K562 (cell line): Measurements from ENCODE around the gene EPB41L4B. TPM values are rescaled to one million over a fixed set of nuclear protein-coding genes. Genes with fewer than 3 reads are reported as not detected.

Experiments used
- CBX3 ChIP-seq, 2 experiments: IDR thresholded peaks; 1 replicate in 1 of 2; 2 replicates in 1 of 2; pipeline ENCODE4 v1.6.1; 2012; ENCODE audit warnings: inconsistent platforms in 2 of 2, low read length in 2 of 2, borderline replicate concordance in 1 of 2, control low read depth in 1 of 2
- CCNT2 ChIP-seq: IDR thresholded peaks from 2 replicates; pipeline ENCODE4 v1.6.1; 2011; ENCODE audit warnings: borderline replicate concordance, low read depth, mild to moderate bottlenecking, moderate library complexity, mixed read lengths, low read length; ENCODE audit not compliant: insufficient read length; ENCODE audit errors: extremely low read depth
- DPF2 ChIP-seq: fragments of 450-650 bp; IDR thresholded peaks from 2 replicates; pipeline ENCODE4 v1.6.1; 2016
- EP400 ChIP-seq: fragments of 450-650 bp; IDR thresholded peaks from 2 replicates; pipeline ENCODE4 v1.6.1; 2017; ENCODE audit warnings: antibody characterized with exemption, mild to moderate bottlenecking, moderate library complexity
- FOXM1 ChIP-seq, 2 experiments: fragments of 450-650 bp in 1 of 2; sonication (generic) in 1 of 2; formaldehyde crosslinking in 1 of 2; IDR thresholded peaks; 2 replicates each; pipeline versions ENCODE4 v1.6.1 to v1.9.0; 2017 to 2022; ENCODE audit warnings: low read depth in 2 of 2, mild to moderate bottlenecking in 2 of 2, missing genetic modification reagents in 1 of 2, moderate library complexity in 1 of 2
- HDAC1 ChIP-seq, 2 experiments: fragments of 450-650 bp; IDR thresholded peaks; 2 replicates each; pipeline ENCODE4 v1.6.1; 2016 to 2017; ENCODE audit warnings: inconsistent platforms in 1 of 2, mild to moderate bottlenecking in 1 of 2, moderate library complexity in 1 of 2
- LCOR ChIP-seq: sonication (generic); formaldehyde crosslinking; IDR thresholded peaks from 2 replicates; pipeline ENCODE4 v1.8.0; 2022; ENCODE audit warnings: mild to moderate bottlenecking, missing genetic modification reagents
- MTA2 ChIP-seq: fragments of 450-650 bp; IDR thresholded peaks from 2 replicates; pipeline ENCODE4 v1.6.1; 2016; ENCODE audit warnings: low read depth
- NBN ChIP-seq: fragments of 450-650 bp; IDR thresholded peaks from 2 replicates; pipeline ENCODE4 v1.6.1; 2016; ENCODE audit warnings: low read depth, mild to moderate bottlenecking
- NFE2 ChIP-seq: IDR thresholded peaks from 2 replicates; pipeline ENCODE4 v1.6.1; 2014; ENCODE audit warnings: antibody characterized with exemption, low read depth
- POLR2A ChIP-seq: fragments of 450-650 bp; conservative IDR thresholded peaks from 2 replicates; pipeline ENCODE4 v1.6.1; 2016
- SP2 ChIP-seq: IDR thresholded peaks from 2 replicates; pipeline ENCODE4 v1.6.1; 2011; ENCODE audit warnings: mild to moderate bottlenecking, low read depth, low read length, moderate library complexity; ENCODE audit not compliant: poor library complexity, severe bottlenecking; ENCODE audit errors: extremely low read depth
- STAT5A ChIP-seq: IDR thresholded peaks from 2 replicates; pipeline ENCODE4 v1.6.1; 2012; ENCODE audit warnings: low read length, inconsistent platforms, borderline replicate concordance
- TBL1XR1 ChIP-seq, 2 experiments: IDR thresholded peaks; 2 replicates each; pipeline ENCODE4 v1.6.1; 2012; ENCODE audit warnings: improper control_type of control experiment in 2 of 2, low read length in 2 of 2, mild to moderate bottlenecking in 1 of 2
- ZBTB17 ChIP-seq: fragments of 450-650 bp; formaldehyde crosslinking; IDR thresholded peaks from 2 replicates; pipeline ENCODE4 v1.4.0; 2020; ENCODE audit warnings: mild to moderate bottlenecking
- ZNF780A ChIP-seq: fragments of 250-450 bp; sonication (Bioruptor Pico); IDR thresholded peaks from 2 replicates; pipeline ENCODE4 v1.5.0; 2021; ENCODE audit warnings: mild to moderate bottlenecking
- polyA plus RNA-seq, 8 experiments: library from polyadenylated mRNA; depleted of rRNA in 4 of 8; stranded (reverse) in 5 of 8; unstranded in 3 of 8; fragments of >200 nt; fragmentation: Nextera tagmentation in 2 of 8; fragmentation: Illumina TruSeq in 1 of 8; extraction: Ambion mirVana in 2 of 8; extraction: Trizol in 1 of 8; gene quantifications; 2 replicates each; pipeline versions ENCODE4 v1.2.1 to v1.2.3, GENCODE V29; 2011 to 2014; ENCODE audit warnings: inconsistent platforms in 1 of 8, missing spikeins in 1 of 8
- total RNA-seq, 7 experiments: library from RNA; depleted of rRNA in 6 of 7; stranded (reverse); fragments of >200 nt in 6 of 7; fragmentation: Illumina TruSeq in 2 of 7; extraction: Trizol in 2 of 7; gene quantifications; 2 replicates each; pipeline versions ENCODE4 v1.2.1 to v1.2.3, GENCODE V29; 2011 to 2021; ENCODE audit warnings: low replicate concordance in 1 of 7
- TF ChIP-seq, protein P1 (sequence below): sonication (generic); formaldehyde crosslinking; IDR thresholded peaks from 2 replicates; pipeline ENCODE4 v1.8.0; 2022; ENCODE audit warnings: mild to moderate bottlenecking, missing genetic modification reagents
- TF ChIP-seq, protein P2 (sequence below): sonication (generic); formaldehyde crosslinking; IDR thresholded peaks from 2 replicates; pipeline ENCODE4 v1.8.0; 2022; ENCODE audit warnings: missing genetic modification reagents, mild to moderate bottlenecking, borderline replicate concordance
- TF ChIP-seq, protein P3 (sequence below), 2 experiments: fragments of 150-350 bp in 1 of 2; IDR thresholded peaks; 2 replicates each; pipeline ENCODE4 v1.6.1; 2012 to 2016; ENCODE audit warnings: low read depth in 2 of 2, low read length in 2 of 2, mild to moderate bottlenecking in 1 of 2, moderate library complexity in 1 of 2

Gene EPB41L4B
- total and polyA plus RNA-seq, 9 of the 15 experiments (the other 6 are each of a cell fraction or from before 2014, with no cell fraction given), result 0.09 to 0.38 (median 0.21) TPM

DNA sequence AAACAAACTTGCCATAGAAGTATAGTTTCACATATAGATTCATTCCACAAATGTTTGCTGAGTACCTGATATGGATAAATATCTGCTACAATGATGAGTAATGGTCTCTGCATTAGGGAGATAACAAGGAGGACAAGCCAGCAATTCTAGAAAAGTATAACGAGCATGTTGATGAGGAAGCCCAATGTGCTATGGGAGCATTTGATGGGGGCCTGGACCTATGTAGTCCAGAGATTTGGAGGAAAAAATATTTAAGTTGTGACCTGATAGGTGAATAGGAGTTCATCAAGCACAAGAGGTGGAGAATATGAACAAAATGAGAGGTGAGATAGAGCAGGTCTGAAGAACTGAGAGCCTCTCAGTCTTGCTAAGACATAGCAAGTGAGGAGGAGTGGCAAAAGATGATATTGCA lies 186.7 kb downstream of the EPB41L4B start (continued):
- TF ChIP-seq SP2 (no peak), TBL1XR1 (IDR thresholded peaks at IDR 0.05; ENCODE audit: low read length in 2 of 2) (peak in 1 of 2 experiments; percentile 75; a peak in 1 of 4 replicates), HDAC1 (IDR thresholded peaks at IDR 0.05) (peak in 1 of 2 experiments; percentile 72; a peak in 1 of 4 replicates), CBX3 (IDR thresholded peaks at IDR 0.05; ENCODE audit: borderline replicate concordance in 1 of 2, low read length in 2 of 2) (peak in 1 of 2 experiments; percentile 55; a peak in 2 of 3 replicates), NBN (peak; percentile 50; the same call in 1 of the 2 replicates), FOXM1 (IDR thresholded peaks at IDR 0.05; ENCODE audit: low read depth) (peak; percentile 86), FOXM1 (CRISPR knock-in tag; IDR thresholded peaks at IDR 0.05; ENCODE audit: low read depth) (no peak), CCNT2 (peak; percentile 86), POLR2A (no peak), LCOR (CRISPR knock-in tag) (0 out of 2 replicates have a peak, but pooled peaks have one; percentile 46), NFE2 (peak; percentile 82), ZBTB17 (CRISPR knock-in tag) (0 out of 2 replicates have a peak, but pooled peaks have one; percentile 27), EP400 (peak; percentile 43; the same call in 1 of the 2 replicates), STAT5A (peak; percentile 90), MTA2 (peak; percentile 89), ZNF780A (CRISPR knock-in tag) (no peak), DPF2 (peak; percentile 99)
- TF ChIP-seq, protein P1, sequence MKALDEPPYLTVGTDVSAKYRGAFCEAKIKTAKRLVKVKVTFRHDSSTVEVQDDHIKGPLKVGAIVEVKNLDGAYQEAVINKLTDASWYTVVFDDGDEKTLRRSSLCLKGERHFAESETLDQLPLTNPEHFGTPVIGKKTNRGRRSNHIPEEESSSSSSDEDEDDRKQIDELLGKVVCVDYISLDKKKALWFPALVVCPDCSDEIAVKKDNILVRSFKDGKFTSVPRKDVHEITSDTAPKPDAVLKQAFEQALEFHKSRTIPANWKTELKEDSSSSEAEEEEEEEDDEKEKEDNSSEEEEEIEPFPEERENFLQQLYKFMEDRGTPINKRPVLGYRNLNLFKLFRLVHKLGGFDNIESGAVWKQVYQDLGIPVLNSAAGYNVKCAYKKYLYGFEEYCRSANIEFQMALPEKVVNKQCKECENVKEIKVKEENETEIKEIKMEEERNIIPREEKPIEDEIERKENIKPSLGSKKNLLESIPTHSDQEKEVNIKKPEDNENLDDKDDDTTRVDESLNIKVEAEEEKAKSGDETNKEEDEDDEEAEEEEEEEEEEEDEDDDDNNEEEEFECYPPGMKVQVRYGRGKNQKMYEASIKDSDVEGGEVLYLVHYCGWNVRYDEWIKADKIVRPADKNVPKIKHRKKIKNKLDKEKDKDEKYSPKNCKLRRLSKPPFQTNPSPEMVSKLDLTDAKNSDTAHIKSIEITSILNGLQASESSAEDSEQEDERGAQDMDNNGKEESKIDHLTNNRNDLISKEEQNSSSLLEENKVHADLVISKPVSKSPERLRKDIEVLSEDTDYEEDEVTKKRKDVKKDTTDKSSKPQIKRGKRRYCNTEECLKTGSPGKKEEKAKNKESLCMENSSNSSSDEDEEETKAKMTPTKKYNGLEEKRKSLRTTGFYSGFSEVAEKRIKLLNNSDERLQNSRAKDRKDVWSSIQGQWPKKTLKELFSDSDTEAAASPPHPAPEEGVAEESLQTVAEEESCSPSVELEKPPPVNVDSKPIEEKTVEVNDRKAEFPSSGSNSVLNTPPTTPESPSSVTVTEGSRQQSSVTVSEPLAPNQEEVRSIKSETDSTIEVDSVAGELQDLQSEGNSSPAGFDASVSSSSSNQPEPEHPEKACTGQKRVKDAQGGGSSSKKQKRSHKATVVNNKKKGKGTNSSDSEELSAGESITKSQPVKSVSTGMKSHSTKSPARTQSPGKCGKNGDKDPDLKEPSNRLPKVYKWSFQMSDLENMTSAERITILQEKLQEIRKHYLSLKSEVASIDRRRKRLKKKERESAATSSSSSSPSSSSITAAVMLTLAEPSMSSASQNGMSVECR (CRISPR knock-in tag), result no peak
- TF ChIP-seq, protein P2, sequence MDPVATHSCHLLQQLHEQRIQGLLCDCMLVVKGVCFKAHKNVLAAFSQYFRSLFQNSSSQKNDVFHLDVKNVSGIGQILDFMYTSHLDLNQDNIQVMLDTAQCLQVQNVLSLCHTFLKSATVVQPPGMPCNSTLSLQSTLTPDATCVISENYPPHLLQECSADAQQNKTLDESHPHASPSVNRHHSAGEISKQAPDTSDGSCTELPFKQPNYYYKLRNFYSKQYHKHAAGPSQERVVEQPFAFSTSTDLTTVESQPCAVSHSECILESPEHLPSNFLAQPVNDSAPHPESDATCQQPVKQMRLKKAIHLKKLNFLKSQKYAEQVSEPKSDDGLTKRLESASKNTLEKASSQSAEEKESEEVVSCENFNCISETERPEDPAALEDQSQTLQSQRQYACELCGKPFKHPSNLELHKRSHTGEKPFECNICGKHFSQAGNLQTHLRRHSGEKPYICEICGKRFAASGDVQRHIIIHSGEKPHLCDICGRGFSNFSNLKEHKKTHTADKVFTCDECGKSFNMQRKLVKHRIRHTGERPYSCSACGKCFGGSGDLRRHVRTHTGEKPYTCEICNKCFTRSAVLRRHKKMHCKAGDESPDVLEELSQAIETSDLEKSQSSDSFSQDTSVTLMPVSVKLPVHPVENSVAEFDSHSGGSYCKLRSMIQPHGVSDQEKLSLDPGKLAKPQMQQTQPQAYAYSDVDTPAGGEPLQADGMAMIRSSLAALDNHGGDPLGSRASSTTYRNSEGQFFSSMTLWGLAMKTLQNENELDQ (CRISPR knock-in tag), result no peak
- TF ChIP-seq, protein P3, sequence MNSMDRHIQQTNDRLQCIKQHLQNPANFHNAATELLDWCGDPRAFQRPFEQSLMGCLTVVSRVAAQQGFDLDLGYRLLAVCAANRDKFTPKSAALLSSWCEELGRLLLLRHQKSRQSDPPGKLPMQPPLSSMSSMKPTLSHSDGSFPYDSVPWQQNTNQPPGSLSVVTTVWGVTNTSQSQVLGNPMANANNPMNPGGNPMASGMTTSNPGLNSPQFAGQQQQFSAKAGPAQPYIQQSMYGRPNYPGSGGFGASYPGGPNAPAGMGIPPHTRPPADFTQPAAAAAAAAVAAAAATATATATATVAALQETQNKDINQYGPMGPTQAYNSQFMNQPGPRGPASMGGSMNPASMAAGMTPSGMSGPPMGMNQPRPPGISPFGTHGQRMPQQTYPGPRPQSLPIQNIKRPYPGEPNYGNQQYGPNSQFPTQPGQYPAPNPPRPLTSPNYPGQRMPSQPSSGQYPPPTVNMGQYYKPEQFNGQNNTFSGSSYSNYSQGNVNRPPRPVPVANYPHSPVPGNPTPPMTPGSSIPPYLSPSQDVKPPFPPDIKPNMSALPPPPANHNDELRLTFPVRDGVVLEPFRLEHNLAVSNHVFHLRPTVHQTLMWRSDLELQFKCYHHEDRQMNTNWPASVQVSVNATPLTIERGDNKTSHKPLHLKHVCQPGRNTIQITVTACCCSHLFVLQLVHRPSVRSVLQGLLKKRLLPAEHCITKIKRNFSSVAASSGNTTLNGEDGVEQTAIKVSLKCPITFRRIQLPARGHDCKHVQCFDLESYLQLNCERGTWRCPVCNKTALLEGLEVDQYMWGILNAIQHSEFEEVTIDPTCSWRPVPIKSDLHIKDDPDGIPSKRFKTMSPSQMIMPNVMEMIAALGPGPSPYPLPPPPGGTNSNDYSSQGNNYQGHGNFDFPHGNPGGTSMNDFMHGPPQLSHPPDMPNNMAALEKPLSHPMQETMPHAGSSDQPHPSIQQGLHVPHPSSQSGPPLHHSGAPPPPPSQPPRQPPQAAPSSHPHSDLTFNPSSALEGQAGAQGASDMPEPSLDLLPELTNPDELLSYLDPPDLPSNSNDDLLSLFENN (IDR thresholded peaks at IDR 0.05; ENCODE audit: low read depth in 2 of 2, low read length in 2 of 2), result peak in 1 of 2 experiments; percentile 85; a peak in 1 of 4 replicates
